H54 (cell line): Measurements from ENCODE around the gene GARIN5A.
A peak's percentile ranks its signal among the peaks of the same experiment; 100 is the strongest.

Experiments
- DNase-seq: peaks from one replicate; pipeline ENCODE4 v3.0.0; 2011; ENCODE audit warnings: low spot score, mixed read lengths; ENCODE audit not compliant: insufficient read length
- FAIRE-seq: peaks from 3 replicates; lab custom pipeline; 2011; peaks lifted over from hg19 to GRCh38; lab: Jason Lieb, UNC
- POLR2A ChIP-seq: IDR thresholded peaks from 2 replicates; pipeline ENCODE4 v1.6.1; 2011; ENCODE audit warnings: low read depth, mild to moderate bottlenecking, low read length

The GARIN5A gene

DNA sequence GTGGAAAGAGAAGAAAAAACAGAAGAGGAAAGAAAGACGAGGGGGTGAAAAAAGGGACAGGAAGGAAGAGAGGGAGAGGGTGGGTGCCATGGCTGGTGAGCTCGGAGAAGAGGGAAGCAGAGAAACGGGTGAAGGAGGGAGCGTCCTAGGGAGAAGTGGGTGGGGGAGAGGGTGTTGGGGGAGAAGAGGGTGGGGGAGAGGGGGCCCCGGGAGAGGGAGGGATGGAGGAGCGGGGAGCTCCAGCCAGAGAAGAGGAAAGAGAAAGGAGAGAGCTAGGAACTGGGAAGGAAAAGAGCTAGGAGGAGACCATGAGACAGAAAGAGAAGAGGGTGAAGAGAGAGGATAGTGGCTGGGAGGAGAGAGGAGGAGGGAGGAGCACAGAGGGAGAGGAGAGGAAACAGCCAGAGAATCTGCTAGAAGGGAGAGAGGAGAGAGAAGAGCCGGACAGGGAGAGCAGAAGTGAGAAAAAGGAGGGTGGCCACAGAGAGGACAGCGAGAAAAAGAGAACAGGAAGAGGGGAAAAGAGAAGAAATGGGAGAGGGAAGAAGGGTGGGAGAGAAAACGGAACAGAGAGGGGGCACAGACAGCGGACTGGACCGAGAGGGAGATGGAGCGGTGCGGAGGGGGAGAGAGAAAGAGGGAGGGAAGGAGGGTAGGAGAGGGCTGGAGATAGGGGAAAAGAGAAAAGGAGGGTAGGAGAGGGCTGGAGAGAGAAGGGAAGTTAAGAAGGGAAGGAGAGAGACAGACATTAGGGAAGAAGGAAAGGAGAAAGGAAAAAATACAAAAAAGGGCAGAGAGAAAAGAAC is 11.9 kb upstream of the GARIN5A start:
- no peak for TF ChIP-seq POLR2A
- DNase-seq (no peak), FAIRE-seq (no peak)

DNA sequence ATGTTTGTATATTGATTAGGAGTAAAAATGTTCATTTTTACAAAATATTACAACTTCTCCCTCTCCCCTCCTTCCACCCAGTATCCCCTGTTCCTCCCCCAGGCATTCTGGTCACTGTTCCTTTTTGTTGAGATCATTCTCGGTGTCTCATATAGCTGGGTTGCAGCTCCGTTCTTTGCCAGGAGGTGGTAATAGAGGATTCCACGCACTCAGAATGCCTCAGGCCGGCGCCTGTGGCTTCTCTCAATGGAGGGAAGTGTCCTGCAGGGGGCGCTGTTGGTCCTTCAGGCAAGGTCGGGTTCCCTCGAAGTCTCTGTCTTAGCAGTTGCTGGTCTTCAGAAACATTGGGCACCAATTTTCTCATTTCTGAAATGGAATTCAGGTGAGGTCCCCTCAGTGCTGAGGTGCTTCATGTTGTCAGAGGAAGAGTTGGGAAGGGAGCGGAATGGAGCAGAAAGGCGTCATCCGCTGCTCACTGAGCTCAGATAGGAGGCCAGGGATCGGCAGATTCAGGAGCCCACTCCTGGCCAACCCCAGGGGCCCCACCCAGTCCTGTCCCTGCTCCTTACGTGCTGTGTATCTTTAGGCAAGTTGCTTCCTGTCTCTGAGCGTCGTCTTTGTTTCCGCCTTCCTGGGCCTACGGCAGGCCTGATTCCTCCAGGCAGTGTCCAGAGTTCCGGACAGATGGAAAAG is 10.3 kb upstream of the GARIN5A start:
- no peak for TF ChIP-seq POLR2A
- FAIRE-seq (no peak), DNase-seq (peak; percentile 53)

DNA sequence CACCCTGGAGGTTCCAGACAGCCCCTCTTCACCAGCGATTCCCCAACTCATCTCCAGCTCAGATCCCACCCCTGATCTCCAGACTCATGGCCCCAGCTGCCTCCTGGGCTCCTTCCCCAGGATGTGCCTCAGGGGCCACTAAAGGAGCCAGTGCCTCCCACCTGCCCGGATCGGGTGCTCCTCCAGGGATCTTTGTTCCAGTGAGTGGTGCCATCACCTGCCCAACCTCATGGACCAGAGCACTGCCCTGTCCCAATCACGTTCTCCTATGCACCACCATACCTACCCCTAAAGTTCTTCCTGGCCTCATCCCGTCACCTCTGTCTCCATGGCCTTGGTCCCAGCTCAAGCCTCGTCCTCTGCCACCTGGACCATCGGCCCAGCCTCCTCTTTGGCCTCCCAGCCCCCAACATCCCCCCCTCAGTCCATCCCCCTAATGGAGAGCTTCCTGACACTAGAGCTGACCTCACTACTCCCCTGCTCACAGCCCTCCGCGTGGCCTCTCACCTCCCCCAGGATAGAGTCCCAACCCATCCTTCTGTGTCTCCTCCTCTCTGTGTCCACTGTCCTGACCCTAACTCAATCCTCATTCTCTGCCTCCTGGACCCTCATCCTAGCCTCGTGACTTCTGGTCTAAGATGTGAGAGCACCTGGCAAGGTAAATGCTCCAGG is 8.8 kb upstream of the GARIN5A start:
- DNase-seq (no peak), FAIRE-seq (no peak)
- no peak for TF ChIP-seq POLR2A

DNA sequence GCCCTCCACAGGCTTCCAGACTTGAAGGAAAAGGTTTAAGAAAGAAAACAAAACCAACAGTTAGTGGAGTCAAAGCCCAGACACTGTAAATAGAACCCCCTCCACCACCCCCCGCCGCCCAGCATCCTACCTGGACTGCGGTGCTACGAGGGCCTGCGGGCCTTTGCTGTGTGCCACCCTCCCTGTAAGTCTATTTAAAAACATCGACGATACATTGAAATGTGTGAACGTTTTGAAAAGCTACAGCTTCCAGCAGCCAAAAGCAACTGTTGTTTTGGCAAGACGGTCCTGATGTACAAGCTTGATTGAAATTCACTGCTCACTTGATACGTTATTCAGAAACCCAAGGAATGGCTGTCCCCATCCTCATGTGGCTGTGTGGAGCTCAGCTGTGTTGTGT is 6.3 kb upstream of the GARIN5A start:
- DNase-seq (no peak), FAIRE-seq (no peak)
- no peak for TF ChIP-seq POLR2A

DNA sequence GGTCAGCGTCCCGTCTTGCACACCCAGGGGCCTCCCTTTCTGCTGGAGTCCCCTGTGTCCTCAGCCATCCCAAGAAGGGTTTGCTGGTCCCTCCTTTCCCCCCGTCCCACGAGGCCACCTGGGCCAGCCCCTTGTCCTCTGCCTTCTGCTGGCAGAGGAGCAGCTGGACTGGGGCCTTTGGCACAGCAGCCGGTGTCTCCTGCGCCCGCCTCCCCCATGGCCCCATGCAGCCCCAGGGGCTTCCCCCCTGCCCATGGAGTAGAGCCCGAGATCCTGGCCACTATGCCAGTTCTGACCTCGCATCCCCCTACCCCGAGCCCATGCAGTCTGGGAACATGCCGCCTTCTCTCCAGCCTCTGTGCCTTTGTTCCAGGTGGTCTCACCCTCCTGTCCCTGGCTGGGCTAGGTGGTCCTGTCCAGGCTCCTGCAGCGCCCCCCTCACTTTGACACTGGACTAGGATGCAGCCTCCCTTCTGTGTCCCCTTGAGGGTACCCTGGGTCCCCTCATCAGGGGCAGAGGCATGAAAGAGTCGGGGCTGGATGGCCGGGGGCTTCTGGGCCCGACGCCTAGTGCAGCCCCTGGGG is 5.7 kb upstream of the GARIN5A start:
- DNase-seq (no peak), FAIRE-seq (no peak)
- no peak for TF ChIP-seq POLR2A

DNA sequence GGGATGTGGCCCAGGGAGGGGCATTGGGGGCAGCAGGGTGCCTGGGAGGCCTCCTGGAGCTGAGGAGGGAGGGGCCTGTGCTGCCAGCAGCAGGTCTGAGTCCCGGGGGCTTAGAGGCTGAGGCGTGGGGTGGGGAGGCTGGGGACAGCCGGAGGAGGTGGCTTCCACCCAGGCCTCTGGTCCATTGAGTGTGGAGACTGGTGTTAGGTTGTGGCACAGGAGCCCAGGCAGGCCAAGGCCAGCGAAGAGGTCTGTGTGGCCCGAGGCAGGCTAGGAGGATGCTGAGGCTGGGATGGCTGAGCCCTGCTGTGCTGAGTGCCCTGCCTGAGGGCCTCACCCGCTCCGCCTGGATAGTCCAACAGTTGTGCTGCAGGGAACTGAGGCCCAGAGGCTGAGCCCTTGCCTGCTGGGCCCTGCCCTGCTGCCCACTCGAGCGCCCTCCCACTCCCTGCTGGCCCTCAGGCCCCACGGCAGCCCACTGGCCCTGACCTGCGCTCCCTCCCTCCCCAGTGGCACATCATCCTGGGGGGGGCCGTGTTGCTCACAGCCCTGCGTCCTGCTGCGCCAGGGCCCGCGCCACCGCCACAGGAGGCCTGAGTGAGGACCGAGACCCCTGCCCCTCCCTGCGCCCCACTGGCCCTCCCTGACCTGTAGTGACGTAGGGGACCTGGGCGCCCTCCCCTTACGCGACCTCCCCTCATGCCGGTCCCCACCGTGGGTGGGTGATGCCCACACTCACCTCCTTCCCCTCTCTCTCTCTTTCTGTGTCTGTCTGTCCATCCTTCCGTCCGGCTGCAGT is 4.9 kb upstream of the GARIN5A start:
- FAIRE-seq (no peak), DNase-seq (no peak)
- no peak for TF ChIP-seq POLR2A

DNA sequence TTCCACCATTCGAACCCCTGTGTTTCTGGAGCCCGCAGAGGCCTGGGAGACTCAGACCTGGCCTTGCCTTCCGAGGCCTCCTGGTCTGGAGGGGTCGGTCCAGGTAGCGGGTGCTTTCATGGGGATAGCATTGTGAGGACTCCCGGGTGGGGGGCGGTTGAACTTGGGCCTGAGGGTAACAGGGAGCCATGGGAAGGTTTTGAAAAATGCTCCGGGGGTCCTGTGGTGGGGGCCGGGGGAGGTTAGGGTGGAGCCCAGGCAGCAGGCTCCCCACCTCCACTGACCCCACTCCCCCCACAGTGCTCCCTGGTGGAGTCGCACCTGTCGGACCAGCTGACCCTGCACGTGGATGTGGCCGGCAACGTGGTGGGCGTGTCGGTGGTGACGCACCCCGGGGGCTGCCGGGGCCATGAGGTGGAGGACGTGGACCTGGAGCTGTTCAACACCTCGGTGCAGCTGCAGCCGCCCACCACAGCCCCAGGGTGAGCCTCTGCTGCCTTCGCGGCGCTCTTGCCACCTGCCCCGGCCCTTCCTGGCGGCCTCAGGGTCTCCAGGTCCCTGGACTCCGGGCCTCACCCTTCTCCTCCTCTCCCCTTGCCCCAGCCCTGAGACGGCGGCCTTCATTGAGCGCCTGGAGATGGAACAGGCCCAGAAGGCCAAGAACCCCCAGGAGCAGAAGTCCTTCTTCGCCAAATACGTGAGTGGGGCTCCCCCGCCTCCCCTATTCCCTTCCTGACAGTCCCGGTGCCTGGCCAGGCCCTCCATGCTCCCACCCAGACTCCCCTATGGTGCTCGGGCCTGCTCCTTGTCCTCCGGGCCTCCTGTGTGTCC is 3.8 kb upstream of the GARIN5A start:
- no peak for TF ChIP-seq POLR2A
- FAIRE-seq, result no peak
- DNase-seq, result no peak

DNA sequence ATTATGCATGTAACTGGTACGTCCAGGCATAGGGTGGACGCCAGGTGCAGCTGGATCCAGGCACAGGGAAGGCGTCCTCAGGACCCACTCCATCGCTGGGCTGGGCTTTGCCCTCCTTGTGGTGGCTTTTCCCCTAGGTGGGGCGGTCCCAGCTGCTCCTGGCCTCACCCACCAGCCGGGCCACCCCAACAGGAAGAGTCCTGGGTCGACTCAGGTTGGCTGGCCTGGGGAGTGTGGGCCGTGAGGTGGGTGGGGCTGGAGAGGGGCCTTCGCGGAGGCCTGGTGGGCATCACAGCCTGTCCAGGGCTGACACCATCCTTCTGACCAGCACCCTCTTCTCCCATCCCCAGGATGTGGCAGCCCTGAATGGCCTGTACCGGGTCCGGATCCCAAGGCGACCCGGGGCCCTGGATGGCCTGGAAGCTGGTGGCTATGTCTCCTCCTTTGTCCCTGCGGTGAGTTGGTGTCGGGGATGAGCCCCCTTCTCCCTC is 3.2 kb upstream of the GARIN5A start:
- FAIRE-seq (no peak), DNase-seq (no peak)
- no peak for TF ChIP-seq POLR2A

DNA sequence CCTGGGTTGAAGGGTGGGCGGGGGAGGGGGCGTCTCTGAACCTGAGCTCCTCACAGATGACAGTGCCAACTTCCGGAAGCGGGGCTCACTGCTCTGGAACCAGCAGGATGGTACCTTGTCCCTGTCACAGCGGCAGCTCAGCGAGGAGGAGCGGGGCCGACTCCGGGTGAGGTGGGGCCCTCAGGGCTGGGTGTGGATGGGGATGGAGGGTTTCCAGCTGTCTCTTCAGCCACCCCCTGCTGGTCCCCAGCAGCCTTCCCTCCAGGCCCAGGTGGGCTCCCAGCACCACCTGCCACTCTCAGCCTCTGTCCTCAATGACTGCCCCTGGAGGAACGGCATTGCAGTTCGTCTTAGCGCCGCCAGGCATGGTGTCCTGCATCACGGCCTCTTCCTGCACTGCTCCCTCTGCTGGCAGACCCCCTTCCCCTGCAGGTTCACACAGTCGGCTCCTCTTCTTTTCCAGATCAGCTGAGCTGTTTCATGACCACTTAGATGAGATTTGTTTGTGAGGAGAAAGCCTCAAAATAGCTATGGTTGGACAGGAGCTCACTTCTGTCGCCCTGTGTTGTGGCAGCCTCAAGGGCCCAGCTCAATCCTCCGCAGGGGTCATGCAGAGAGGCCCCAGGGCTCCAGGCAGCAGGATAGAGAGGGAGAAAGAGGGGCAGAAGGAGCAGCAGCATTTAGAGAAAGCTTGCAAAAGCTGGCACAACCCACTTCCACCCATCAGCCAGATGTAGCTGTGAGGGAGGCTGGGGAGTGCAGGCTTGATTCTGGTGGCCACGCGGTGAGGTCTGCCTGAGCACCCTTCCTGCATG is 2.5 kb upstream of the GARIN5A start:
- FAIRE-seq (no peak), DNase-seq (no peak)
- no peak for TF ChIP-seq POLR2A

DNA sequence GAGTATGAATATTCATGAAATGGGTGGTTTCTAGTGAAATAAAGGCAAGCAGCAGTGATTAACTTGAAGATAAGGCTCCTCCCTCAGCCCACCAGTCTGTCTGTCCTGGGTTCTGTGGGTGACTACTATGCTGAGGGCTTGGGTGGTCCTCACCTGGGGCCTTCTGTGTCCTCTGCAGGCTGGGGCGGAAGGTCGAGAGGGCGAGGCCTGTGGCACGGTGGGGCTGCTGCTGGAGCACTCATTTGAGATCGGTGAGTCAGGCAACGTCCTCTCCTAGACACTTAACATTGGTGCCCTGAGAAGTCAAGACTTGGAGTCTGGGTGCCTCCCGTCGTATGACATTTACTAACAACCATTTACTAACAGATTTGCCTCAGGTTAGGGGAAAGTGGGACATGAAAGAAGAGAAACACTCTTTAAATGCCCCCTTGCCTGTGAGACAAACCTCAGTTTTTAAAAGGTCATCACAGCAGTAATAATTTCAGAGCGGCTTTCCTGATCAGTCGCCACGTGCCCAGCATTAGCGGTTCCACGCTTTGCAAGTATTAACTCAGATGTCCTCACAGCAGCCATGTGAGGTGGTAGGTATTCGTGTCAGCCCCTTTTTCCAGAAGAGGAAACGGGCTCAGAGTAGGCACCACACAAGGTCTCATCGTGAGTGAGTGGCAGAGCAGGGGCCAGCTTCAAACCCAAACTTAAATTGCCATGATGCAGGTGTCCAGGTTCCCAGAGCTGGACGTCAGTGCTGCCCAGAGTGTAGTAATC is 1.3 kb upstream of the GARIN5A start:
- FAIRE-seq, result no peak

DNA sequence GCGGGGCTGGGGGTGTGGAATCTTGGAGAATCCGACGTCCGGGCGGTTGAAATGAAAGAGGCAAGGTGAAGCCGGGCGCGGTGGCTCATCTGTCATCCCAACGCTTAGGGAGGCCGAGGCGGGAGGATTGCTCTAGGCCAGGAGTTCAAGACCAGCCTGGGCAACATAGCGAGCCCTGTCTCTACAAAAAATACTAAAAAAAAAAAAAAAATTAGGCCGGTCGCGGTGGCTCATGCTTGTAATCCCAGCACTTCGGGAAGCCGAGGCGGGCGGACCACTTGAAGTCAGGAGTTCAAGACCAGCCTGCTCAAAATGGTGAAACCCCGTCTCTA is 225 bp upstream of the GARIN5A start:
- no peak for FAIRE-seq
- no peak for TF ChIP-seq POLR2A
- no peak for DNase-seq

More for the DNA sequence above, 1.3 kb upstream of the GARIN5A start:
- no peak for DNase-seq
- TF ChIP-seq POLR2A, result no peak
